ENCODE data around the gene COL25A1.
"Not testable (repeated sequence)": the region's sequence is repeated elsewhere in the genome, so short reads cannot be mapped to it uniquely, and the experiment has no call there.

GRCh38 chr4:109021630-109022029 lies 280.8 kb downstream of the COL25A1 start:
- TF ChIP-seq POLR2AphosphoS5 (IDR thresholded peaks at IDR 0.05; ENCODE audit: borderline replicate concordance, low read depth, low read length); EZH2 (IDR thresholded peaks at IDR 0.05): not testable (repeated sequence)
